GM10248 (cell line): Measurements from ENCODE around the gene CFAP126.
"Not testable (repeated sequence)": the region's sequence is repeated elsewhere in the genome, so short reads cannot be mapped to it uniquely, and the experiment has no call there.

ENCODE experiments used
- CTCF ChIA-PET: fragments of 300-600 bp; sonication (Branson Sonifier 250); formaldehyde crosslinking; extraction: SDS; loops from one replicate; lab custom pipeline; 2021; ENCODE audit warnings: antibody characterized with exemption; lab: Yijun Ruan, JAX
- POLR2A ChIA-PET: fragments of 350-650 bp; sonication (Branson Sonifier 250); formaldehyde crosslinking; extraction: SDS; loops from one replicate; lab custom pipeline; 2020; ENCODE audit warnings: antibody characterized with exemption; lab: Yijun Ruan, JAX
- DNase-seq: peaks from one replicate; pipeline ENCODE4 v3.0.0; 2012; ENCODE audit errors: extremely low spot score
- CTCF ChIP-seq: IDR thresholded peaks from 2 replicates; pipeline ENCODE4 v1.5.1; 2012; ENCODE audit warnings: mild to moderate bottlenecking, low read depth; ENCODE audit errors: extremely low read depth, missing control alignments, control extremely low read depth

The CFAP126 gene

GRCh38 chr1:161333166-161333565, 34.5 kb downstream of the CFAP126 start:
- ChIA-PET CTCF (interaction anchor here (1.2 kb wide), 1 partner anchor 42 kb away, joined by 3 read pairs; no protein-coding TSS in a partner anchor), POLR2A (no interaction called here)
- DNase-seq, result no peak
- TF ChIP-seq CTCF, result no peak

GRCh38 chr1:161330346-161330745, 37.3 kb downstream of the CFAP126 start:
- POLR2A ChIA-PET, result no interaction called here
- no peak for DNase-seq
- CTCF ChIA-PET, result interaction anchor here (1.4 kb wide), 1 partner anchor 39 kb away, joined by 5 read pairs; no protein-coding TSS in a partner anchor
- TF ChIP-seq CTCF, result no peak

GRCh38 chr1:161324020-161324419, 43.7 kb downstream of the CFAP126 start:
- DNase-seq, result no peak
- TF ChIP-seq CTCF, result no peak
- ChIA-PET CTCF (interaction anchor here (1.1 to 2.2 kb wide), 2 partner anchors 24 to 58 kb away, joined by 3 to 11 read pairs; no protein-coding TSS in a partner anchor), POLR2A (no interaction called here)

- POLR2A ChIA-PET, CTCF ChIA-PET, DNase-seq: not testable (repeated sequence)
Observed at GRCh38 chr1:161315841-161316674, 51.6 kb downstream of the CFAP126 start.
